HG03064 (cell line): ENCODE results near the gene SPATA2.
"Not testable (repeated sequence)": the region's sequence is repeated elsewhere in the genome, so short reads cannot be mapped to it uniquely, and the experiment has no call there.

Source experiments
- ATAC-seq: cut with Tn5 transposase; IDR thresholded peaks from one replicate; pipeline ENCODE4 v1.9.1; 2021; ENCODE audit warnings: low read depth; ENCODE audit not compliant: unreplicated experiment

SPATA2 gene

GRCh38 chr20:49906101-49906604, 9.2 kb downstream of the SPATA2 start:
- no peak for ATAC-seq

- ATAC-seq: no peak
These were observed 9.8 kb downstream of the SPATA2 start for GRCh38 chr20:49905415-49906091.

- no peak for ATAC-seq
These were observed 10.7 kb downstream of the SPATA2 start for GRCh38 chr20:49904440-49905214.

- no peak for ATAC-seq
These were observed 13.7 kb downstream of the SPATA2 start for GRCh38 chr20:49901588-49901987.

GRCh38 chr20:49899541-49900383, 15.6 kb downstream of the SPATA2 start:
- ATAC-seq: no peak

- ATAC-seq: no peak
These were observed 19.1 kb downstream of the SPATA2 start for GRCh38 chr20:49896204-49896603.

- ATAC-seq: not testable (repeated sequence)
These were observed 19.7 kb downstream of the SPATA2 start for GRCh38 chr20:49895474-49896093.

GRCh38 chr20:49894073-49894470, 21.3 kb downstream of the SPATA2 start:
- ATAC-seq: no peak

- ATAC-seq: no peak
These were observed 21.9 kb downstream of the SPATA2 start for GRCh38 chr20:49893242-49894072.

GRCh38 chr20:49892817-49893216, 22.5 kb downstream of the SPATA2 start:
- no peak for ATAC-seq

GRCh38 chr20:49892260-49892659, 23.1 kb downstream of the SPATA2 start:
- no peak for ATAC-seq

GRCh38 chr20:49891476-49892110, 23.7 kb downstream of the SPATA2 start:
- ATAC-seq: no peak

GRCh38 chr20:49890471-49891361, 24.6 kb downstream of the SPATA2 start:
- no peak for ATAC-seq

- no peak for ATAC-seq
These were observed 25.4 kb downstream of the SPATA2 start for GRCh38 chr20:49889935-49890333.

- no peak for ATAC-seq
These were observed 26.1 kb downstream of the SPATA2 start for GRCh38 chr20:49889001-49889934.

- no peak for ATAC-seq
These were observed 26.9 kb downstream of the SPATA2 start for GRCh38 chr20:49888212-49889000.
